ENCODE results near the gene RHBDF1. TPM values are rescaled to one million over a fixed set of nuclear protein-coding genes. Genes with fewer than 3 reads are reported as not detected.
"Not testable (repeated sequence)": the region's sequence is repeated elsewhere in the genome, so short reads cannot be mapped to it uniquely, and the experiment has no call there.

Gene RHBDF1
- total and polyA plus RNA-seq, 10 of the 15 experiments (the other 5 are each of a cell fraction or from before 2014, with no cell fraction given), result 0.04 to 0.85 (median 0.36) TPM; not detected in 3

- TF ChIP-seq, protein P1, sequence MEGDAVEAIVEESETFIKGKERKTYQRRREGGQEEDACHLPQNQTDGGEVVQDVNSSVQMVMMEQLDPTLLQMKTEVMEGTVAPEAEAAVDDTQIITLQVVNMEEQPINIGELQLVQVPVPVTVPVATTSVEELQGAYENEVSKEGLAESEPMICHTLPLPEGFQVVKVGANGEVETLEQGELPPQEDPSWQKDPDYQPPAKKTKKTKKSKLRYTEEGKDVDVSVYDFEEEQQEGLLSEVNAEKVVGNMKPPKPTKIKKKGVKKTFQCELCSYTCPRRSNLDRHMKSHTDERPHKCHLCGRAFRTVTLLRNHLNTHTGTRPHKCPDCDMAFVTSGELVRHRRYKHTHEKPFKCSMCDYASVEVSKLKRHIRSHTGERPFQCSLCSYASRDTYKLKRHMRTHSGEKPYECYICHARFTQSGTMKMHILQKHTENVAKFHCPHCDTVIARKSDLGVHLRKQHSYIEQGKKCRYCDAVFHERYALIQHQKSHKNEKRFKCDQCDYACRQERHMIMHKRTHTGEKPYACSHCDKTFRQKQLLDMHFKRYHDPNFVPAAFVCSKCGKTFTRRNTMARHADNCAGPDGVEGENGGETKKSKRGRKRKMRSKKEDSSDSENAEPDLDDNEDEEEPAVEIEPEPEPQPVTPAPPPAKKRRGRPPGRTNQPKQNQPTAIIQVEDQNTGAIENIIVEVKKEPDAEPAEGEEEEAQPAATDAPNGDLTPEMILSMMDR (IDR thresholded peaks at IDR 0.05 in 2 of 3, conservative IDR thresholded peaks at IDR 0.05 in 1 of 3; ENCODE audit: control insufficient read depth in 2 of 3, extremely low read depth in 1 of 3, insufficient read depth in 1 of 3, low read depth in 3 of 3, low read length in 3 of 3), result no peak
- TF ChIP-seq CBFB (IDR thresholded peaks at IDR 0.05; ENCODE audit: low read depth) (no peak), PKNOX1 (IDR thresholded peaks at IDR 0.05) (no peak), POLR2AphosphoS5 (IDR thresholded peaks at IDR 0.05; ENCODE audit: low read length) (no peak), RFX5 (IDR thresholded peaks at IDR 0.05; ENCODE audit: low read depth, low read length) (no peak)
These were observed 25.2 kb downstream of the RHBDF1 start (continued) for GRCh38 chr16:47234-47633.

- peaks cover 12 to 17% of the 10 kb centered on the region in 2 experiments for H3K36me3 ChIP-seq (ENCODE audit: control insufficient read depth in 2 of 2, insufficient read depth in 2 of 2, low read length in 1 of 2)
- H4K20me1 ChIP-seq (ENCODE audit: control insufficient read depth, insufficient read depth); H3K9ac ChIP-seq (ENCODE audit: control insufficient read depth, insufficient read depth, low read length); H2AFZ ChIP-seq (ENCODE audit: control insufficient read depth, low read depth, low read length); intact Hi-C loops (cut with micrococcal nuclease; ENCODE audit: unreplicated experiment); RAD21 ChIA-PET (ENCODE audit: unreplicated experiment); H3K9me3 ChIP-seq (replicated peaks; ENCODE audit: control insufficient read depth, insufficient read depth, low read length); FAIRE-seq; H3K4me1 ChIP-seq (ENCODE audit: control insufficient read depth, insufficient read depth, low read length); DNase-seq (ENCODE audit: low read depth, low spot score); BruUV-seq (replicated peaks); in situ Hi-C loops (cut with MboI); CTCF ChIA-PET; H3K27me3 ChIP-seq (replicated peaks in 1 of 2; ENCODE audit: control insufficient read depth in 2 of 2, insufficient read depth in 2 of 2, low read length in 1 of 2); H3K4me3 ChIP-seq; ATAC-seq; POLR2A ChIA-PET; H3K27ac ChIP-seq (ENCODE audit: control insufficient read depth, insufficient read depth); H3K4me2 ChIP-seq (ENCODE audit: control insufficient read depth, insufficient read depth); SMC1A ChIA-PET (ENCODE audit: uncharacterized antibody, unreplicated experiment): not testable (repeated sequence)
- peaks cover 18% of the 10 kb centered on the region for H3K79me2 ChIP-seq (ENCODE audit: control insufficient read depth, insufficient read depth, low read length)
- 96% methylated on average over 7 of the region's 7 CpGs for WGBS (ENCODE audit: insufficient coverage, insufficient replicate concordance, low lambda C conversion rate, missing lambda C conversion rate)
These were observed 25.9 kb downstream of the RHBDF1 start for GRCh38 chr16:46510-46909.
